Body of pancreas (tissue), 4 donors: ENCODE results near the gene TMEM119.

Experiments used
- POLR2A ChIP-seq, 3 donors: fragments of 450-650 bp; IDR thresholded peaks; one replicate each; pipeline ENCODE4 v1.6.1; 2016; ENCODE audit warnings: antibody characterized with exemption in 3 of 3, mild to moderate bottlenecking in 2 of 3
- TF ChIP-seq, protein P1 (sequence below), 7 experiments: fragments of 450-650 bp in 4 of 7; fragments of 200-600 bp in 3 of 7; sonication (generic) in 3 of 7; IDR thresholded peaks; one replicate each; pipeline ENCODE4 v1.5.1; 2016 to 2019; ENCODE audit warnings: antibody characterized with exemption in 7 of 7

DNA sequence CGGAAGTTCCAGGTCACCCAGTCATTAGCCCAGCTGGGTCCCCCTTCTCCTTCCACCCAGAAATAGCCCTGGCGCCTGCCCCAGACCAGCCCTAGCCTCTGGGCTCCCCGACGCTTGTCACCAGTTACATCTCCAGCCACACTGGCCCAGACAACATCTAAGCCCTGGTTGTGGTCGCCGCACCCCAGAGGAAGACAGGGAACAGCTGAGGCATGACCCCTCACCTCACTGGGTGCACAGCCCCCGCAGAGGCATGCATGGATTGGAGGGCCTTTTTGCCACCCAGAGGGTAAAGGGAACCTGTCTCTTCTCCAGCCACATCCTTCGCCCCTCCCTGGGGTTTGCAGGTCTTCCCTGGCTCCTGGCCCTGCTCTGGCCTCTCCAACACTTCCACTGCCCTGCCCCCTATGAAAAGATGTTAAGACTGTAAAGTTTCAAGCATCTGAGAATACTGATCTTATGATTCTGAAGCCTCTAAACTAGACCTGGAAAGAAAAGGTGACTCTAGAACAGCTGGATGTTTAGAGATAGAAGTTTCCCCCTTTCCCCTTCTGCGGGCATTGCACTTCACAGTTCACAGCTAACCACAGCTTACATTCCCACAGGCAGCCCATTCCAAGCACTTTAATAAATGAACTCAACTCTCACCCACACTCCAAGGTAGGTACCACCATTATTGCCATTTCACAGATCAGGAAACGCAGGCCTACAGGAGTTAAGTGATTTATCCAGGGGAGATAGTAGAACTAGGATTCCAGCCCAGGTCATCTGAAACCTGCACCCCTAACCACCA lies 14.7 kb downstream of the TMEM119 start:
- TF ChIP-seq, protein P1, sequence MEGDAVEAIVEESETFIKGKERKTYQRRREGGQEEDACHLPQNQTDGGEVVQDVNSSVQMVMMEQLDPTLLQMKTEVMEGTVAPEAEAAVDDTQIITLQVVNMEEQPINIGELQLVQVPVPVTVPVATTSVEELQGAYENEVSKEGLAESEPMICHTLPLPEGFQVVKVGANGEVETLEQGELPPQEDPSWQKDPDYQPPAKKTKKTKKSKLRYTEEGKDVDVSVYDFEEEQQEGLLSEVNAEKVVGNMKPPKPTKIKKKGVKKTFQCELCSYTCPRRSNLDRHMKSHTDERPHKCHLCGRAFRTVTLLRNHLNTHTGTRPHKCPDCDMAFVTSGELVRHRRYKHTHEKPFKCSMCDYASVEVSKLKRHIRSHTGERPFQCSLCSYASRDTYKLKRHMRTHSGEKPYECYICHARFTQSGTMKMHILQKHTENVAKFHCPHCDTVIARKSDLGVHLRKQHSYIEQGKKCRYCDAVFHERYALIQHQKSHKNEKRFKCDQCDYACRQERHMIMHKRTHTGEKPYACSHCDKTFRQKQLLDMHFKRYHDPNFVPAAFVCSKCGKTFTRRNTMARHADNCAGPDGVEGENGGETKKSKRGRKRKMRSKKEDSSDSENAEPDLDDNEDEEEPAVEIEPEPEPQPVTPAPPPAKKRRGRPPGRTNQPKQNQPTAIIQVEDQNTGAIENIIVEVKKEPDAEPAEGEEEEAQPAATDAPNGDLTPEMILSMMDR (IDR thresholded peaks at IDR 0.05): no peak
- no peak for TF ChIP-seq POLR2A (IDR thresholded peaks at IDR 0.05)
